HTR-8/SVneo (cell line): ENCODE measurements around the gene C20orf141.
"Not testable (repeated sequence)": the region's sequence is repeated elsewhere in the genome, so short reads cannot be mapped to it uniquely, and the experiment has no call there.

Experiments
- DNase-seq: peaks from one replicate; pipeline ENCODE4 v3.0.0; 2011; ENCODE audit warnings: low spot score, mixed read lengths; ENCODE audit not compliant: insufficient read length
- FAIRE-seq: peaks from 2 replicates; lab custom pipeline; 2011; peaks lifted over from hg19 to GRCh38; lab: Jason Lieb, UNC

C20orf141 gene

GRCh38 chr20:2799271-2799670, 15.5 kb upstream of the C20orf141 start:
- no peak for DNase-seq
- no peak for FAIRE-seq

- FAIRE-seq (peak; percentile 93), DNase-seq (no peak)
These were observed 14.9 kb upstream of the C20orf141 start for GRCh38 chr20:2799688-2800520.

- DNase-seq (peak; percentile 62), FAIRE-seq (peak; percentile 72)
These were observed 14.1 kb upstream of the C20orf141 start, which contains the start of gene CPXM1 for GRCh38 chr20:2800521-2801285. Gene CPXM1 (minus strand): TSS chr20:2800627. CDS start chr20:2800572, 55 bp downstream.

- no peak for FAIRE-seq
- DNase-seq = no peak
These were observed 13.5 kb upstream of the C20orf141 start for GRCh38 chr20:2801286-2801728.

GRCh38 chr20:2804041-2804828, 10.6 kb upstream of the C20orf141 start:
- FAIRE-seq = no peak
- no peak for DNase-seq

- DNase-seq (no peak), FAIRE-seq (no peak)
These were observed 9.7 kb upstream of the C20orf141 start for GRCh38 chr20:2804852-2805688.

- DNase-seq = no peak
- peak; percentile 33 for FAIRE-seq
These were observed 9.0 kb upstream of the C20orf141 start for GRCh38 chr20:2805689-2806350.

GRCh38 chr20:2806351-2806701, 8.5 kb upstream of the C20orf141 start:
- no peak for FAIRE-seq
- DNase-seq = no peak

GRCh38 chr20:2807019-2807418, 7.8 kb upstream of the C20orf141 start:
- DNase-seq (no peak), FAIRE-seq (no peak)

GRCh38 chr20:2807929-2808328, 6.9 kb upstream of the C20orf141 start:
- not testable (repeated sequence) for FAIRE-seq, DNase-seq

GRCh38 chr20:2809690-2810089, 5.1 kb upstream of the C20orf141 start:
- FAIRE-seq = no peak

GRCh38 chr20:2812189-2812588, 2.6 kb upstream of the C20orf141 start:
- FAIRE-seq (no peak), DNase-seq (no peak)

More at GRCh38 chr20:2809690-2810089, 5.1 kb upstream of the C20orf141 start:
- DNase-seq = no peak

- no peak for FAIRE-seq
- no peak for DNase-seq
These were observed 711 bp upstream of the C20orf141 start for GRCh38 chr20:2814076-2814475.

- no peak for DNase-seq
- no peak for FAIRE-seq
These were observed 584 bp downstream of the C20orf141 start for GRCh38 chr20:2815242-2815900.

GRCh38 chr20:2816030-2816582, 1.3 kb downstream of the C20orf141 start, which contains the start of gene TMEM239:
Gene TMEM239 (plus strand): TSS chr20:2816364. CDS start chr20:2816555, 191 bp downstream.
- no peak for DNase-seq

GRCh38 chr20:2816583-2817340, 2.0 kb downstream of the C20orf141 start:
- no peak for FAIRE-seq
- DNase-seq = no peak

More at GRCh38 chr20:2816030-2816582, 1.3 kb downstream of the C20orf141 start, which contains the start of gene TMEM239:
- no peak for FAIRE-seq

GRCh38 chr20:2817341-2817726, 2.5 kb downstream of the C20orf141 start:
- DNase-seq (no peak), FAIRE-seq (no peak)
